ENCODE measurements around the gene ZNF396.

- TF ChIP-seq EP300 (IDR thresholded peaks at IDR 0.05), result no peak
- TF ChIP-seq, protein P1, sequence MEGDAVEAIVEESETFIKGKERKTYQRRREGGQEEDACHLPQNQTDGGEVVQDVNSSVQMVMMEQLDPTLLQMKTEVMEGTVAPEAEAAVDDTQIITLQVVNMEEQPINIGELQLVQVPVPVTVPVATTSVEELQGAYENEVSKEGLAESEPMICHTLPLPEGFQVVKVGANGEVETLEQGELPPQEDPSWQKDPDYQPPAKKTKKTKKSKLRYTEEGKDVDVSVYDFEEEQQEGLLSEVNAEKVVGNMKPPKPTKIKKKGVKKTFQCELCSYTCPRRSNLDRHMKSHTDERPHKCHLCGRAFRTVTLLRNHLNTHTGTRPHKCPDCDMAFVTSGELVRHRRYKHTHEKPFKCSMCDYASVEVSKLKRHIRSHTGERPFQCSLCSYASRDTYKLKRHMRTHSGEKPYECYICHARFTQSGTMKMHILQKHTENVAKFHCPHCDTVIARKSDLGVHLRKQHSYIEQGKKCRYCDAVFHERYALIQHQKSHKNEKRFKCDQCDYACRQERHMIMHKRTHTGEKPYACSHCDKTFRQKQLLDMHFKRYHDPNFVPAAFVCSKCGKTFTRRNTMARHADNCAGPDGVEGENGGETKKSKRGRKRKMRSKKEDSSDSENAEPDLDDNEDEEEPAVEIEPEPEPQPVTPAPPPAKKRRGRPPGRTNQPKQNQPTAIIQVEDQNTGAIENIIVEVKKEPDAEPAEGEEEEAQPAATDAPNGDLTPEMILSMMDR (IDR thresholded peaks at IDR 0.05), result no peak
- TF ChIP-seq POLR2A (IDR thresholded peaks at IDR 0.05), result no peak
These were observed 33.4 kb upstream of the ZNF396 start for GRCh38 chr18:35410561-35410960.
